Measurements from ENCODE around the gene PAPPA2.
A peak's percentile ranks its signal among the peaks of the same experiment; 100 is the strongest.
"Not testable (repeated sequence)": the region's sequence is repeated elsewhere in the genome, so short reads cannot be mapped to it uniquely, and the experiment has no call there.

PAPPA2 gene

GRCh38 chr1:176694713-176695112 lies 231.7 kb downstream of the PAPPA2 start:
- no peak for DNase-seq

GRCh38 chr1:176696109-176696508 lies 233.1 kb downstream of the PAPPA2 start:
- DNase-seq: peak; percentile 31

DNA sequence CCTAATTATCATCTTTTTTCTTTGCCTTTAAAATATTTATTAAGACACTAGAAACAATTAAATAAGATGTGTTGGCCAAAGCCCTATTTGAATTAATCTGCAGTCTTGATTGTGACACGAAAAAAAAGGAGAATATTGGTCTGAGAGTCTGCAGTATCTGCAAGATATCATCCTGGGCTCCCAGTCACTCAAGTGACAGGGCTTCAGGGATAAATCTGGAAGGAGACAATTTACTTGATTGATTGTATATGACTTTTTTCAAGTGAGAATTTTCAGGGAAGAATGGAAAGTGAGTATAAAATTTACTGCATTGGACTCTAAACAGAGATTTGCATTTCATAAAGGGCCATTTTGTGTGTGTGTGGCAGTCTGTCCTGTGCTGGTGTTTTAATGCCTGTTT lies 233.7 kb downstream of the PAPPA2 start:
- DNase-seq: no peak

- no peak for DNase-seq
Observed at GRCh38 chr1:176699821-176700220, 236.8 kb downstream of the PAPPA2 start.

- no peak for DNase-seq
Observed at GRCh38 chr1:176701151-176701866, 238.3 kb downstream of the PAPPA2 start.

DNA sequence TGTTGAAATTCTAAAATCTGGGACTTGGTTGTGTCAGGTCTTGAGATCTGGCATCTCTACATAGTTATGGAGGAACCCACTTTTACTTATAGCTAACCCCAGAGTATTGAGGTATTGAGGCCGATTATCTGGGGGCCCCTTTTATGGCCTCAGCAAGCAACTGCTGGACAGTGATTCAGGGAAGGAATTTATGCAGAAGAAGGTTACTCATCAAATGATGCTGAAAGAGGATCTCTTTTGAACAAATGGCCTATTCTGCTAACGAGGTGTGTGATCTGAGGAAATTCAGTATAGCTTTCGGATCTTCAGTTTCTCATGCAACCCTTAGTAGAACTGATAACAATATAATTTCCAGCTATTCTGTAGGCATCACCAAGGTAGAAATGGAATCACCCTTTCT lies 239.9 kb downstream of the PAPPA2 start:
- no peak for DNase-seq

DNA sequence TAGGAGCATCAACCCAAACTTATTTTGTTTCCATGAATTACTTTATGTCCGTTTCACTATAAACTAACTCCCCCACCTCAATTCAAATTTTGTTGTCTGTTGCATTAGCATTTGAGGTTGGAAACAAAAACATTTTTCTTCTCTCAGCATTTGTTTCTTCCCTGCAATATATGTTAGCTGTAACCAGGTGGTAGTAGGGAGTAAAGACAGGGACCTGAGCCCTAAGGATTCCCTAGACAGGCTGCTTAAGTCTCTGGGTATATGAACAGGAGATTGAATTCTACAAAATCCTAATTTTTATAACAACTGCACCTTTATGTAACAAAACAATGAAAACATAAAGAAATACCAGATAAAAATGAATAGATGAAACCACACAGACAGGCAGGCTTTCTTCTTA lies 242.6 kb downstream of the PAPPA2 start:
- DNase-seq: no peak

DNA sequence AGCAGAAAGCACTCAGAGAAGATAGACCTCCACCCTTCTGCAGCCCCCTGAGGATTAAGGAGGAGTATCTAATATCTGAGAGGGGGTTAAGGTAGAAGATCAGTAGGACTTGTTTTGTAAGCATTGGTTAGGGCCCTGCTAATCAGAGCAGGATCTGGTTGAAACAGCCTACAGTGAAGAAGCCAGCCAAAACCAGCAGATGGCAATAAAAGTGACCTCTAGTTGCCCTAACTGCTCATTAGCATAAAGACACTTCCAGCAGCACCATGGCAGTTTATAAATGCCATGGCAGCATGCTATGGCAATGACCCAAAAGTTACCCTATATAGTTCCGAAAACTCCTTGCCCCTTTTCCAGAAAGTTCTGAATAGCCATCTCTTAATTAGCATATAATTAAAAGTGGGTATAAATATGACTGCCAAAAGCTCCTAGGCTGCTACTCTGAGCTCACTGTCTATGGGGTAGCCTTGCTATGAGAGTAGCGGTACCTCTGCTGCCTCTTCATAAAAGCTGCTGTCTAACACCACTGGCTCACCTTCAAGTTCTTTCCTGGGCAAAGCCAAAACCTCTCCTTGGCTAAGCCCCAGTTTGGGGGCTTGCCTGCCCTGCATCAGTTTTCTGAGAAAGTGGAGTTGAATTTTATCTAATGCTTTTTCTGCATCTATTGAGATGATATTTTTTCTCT lies 254.2 kb downstream of the PAPPA2 start:
- no peak for DNase-seq

DNA sequence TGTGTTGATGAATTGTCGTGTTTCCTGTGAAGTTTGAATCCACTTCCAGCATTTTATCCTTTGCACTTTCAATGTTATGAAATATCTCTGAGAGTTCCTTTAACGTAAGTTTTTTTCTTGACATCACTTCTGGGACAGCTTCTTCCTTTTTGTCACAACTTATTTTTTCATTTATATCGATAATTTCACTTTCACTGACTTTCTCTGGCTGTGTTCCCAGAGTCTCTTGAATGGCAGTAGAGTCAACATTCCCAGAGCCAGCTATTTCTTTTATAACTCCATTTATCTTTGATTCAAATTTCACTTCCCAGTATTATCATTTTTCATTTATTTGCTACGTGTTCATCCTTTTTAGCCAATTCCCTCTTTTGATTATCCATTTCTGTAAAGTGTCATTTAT lies 256.5 kb downstream of the PAPPA2 start:
- no peak for DNase-seq

DNA sequence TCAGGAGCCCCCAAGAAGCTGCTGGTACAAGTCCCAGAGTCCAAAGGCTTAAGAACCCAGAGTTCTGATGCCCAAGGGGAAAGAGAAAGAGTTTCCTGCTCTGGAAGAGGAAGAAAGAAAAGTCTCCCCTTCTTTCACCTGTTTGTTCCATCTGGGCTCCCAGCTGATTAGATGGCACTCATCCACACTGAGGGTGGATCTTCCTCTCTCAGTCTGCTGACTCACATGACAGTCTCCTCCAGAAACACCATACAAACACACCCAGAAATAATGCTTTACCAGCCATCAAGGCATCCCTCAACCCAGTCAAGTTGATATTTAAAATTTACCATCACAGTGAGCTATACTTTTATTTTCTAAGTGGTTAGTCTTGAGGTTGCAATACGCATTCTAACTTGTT lies 257.9 kb downstream of the PAPPA2 start:
- DNase-seq: no peak

- no peak for DNase-seq
Observed at GRCh38 chr1:176733661-176734060, 270.7 kb downstream of the PAPPA2 start.

GRCh38 chr1:176735201-176735600 lies 272.2 kb downstream of the PAPPA2 start:
- no peak for DNase-seq

- DNase-seq: no peak
Observed at GRCh38 chr1:176736015-176736414, 273.0 kb downstream of the PAPPA2 start.

- no peak for DNase-seq
Observed at GRCh38 chr1:176741181-176741580, 278.2 kb downstream of the PAPPA2 start.

GRCh38 chr1:176742322-176742721 lies 279.3 kb downstream of the PAPPA2 start:
- no peak for DNase-seq

GRCh38 chr1:176744142-176744541 lies 281.2 kb downstream of the PAPPA2 start:
- DNase-seq: no peak

GRCh38 chr1:176745945-176746344 lies 283.0 kb downstream of the PAPPA2 start:
- no peak for DNase-seq

DNA sequence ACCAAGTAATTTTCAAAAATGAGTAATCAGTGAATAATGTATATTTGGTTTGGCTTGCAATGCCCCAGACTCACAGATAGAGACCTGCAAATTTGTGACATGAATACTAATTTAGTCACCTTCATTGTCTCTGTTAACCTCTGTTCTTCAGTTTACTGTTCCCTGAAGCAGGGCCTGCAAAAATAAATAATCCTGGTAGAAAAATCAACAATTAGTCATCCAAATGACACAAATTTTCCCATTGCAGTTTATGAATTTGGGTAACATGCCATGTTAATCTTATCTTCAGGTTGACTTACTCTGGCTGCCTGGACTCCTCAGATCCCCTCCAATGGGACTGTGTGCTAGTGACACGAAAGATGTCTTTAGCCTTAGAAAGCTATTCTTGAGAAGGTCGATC lies 289.5 kb downstream of the PAPPA2 start:
- no peak for DNase-seq

DNA sequence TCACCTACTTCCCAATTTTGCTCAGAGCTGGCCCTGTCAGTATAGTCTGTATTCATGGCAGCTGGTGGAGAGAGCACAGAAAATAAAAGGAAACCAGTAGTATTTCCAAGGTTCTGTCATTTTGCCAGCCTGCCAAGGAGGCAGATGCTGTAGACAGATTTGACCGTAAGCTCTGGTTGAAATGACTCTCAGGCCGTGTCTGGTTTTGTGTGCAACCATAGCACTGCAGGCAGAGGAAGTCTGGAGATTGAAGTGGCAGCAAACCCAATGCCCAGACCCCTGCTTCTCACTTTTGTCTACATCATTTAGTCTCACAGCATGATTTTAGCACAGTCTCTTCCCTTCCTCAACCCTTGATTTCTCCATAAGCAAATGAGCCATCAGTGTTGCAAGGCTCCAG lies 291.7 kb downstream of the PAPPA2 start:
- no peak for DNase-seq

GRCh38 chr1:176756817-176757216 lies 293.8 kb downstream of the PAPPA2 start:
- not testable (repeated sequence) for DNase-seq

- DNase-seq: no peak
Observed at GRCh38 chr1:176765608-176766007, 302.6 kb downstream of the PAPPA2 start.

DNA sequence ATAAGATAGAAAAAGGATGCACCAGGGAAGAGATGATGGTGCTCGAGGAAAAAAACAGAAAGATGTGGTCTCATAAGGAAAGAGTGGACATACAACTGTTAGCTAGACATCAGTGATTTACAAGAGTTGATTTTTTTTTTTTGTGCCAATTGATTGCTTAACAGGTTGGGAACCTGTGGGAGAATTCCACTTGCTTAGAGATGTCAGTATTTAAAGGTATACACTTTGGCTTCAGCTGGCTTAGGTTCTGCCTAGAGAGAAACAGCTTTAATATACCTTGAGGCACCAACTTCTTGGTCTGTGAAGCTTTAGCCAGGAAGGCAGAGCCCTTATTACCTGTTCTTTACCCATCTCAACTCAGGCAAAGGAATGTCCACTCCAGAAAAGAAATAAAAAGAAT lies 303.8 kb downstream of the PAPPA2 start:
- no peak for DNase-seq

GRCh38 chr1:176767714-176768136 lies 304.8 kb downstream of the PAPPA2 start:
- no peak for DNase-seq

GRCh38 chr1:176768532-176768931 lies 305.6 kb downstream of the PAPPA2 start:
- DNase-seq: no peak

- DNase-seq: no peak
Observed at GRCh38 chr1:176770066-176770465, 307.1 kb downstream of the PAPPA2 start.
